GM19372 (cell line): ENCODE data around the gene AOAH.
"Not testable (repeated sequence)": the region's sequence is repeated elsewhere in the genome, so short reads cannot be mapped to it uniquely, and the experiment has no call there.

Source experiments
- ATAC-seq: cut with Tn5 transposase; IDR thresholded peaks from one replicate; pipeline ENCODE4 v1.9.1; 2021; ENCODE audit warnings: mild to moderate bottlenecking, low read depth, moderate library complexity; ENCODE audit not compliant: unreplicated experiment

Gene AOAH

GRCh38 chr7:36521911-36522310 is 202.4 kb downstream of the AOAH start:
- no peak for ATAC-seq

- ATAC-seq: no peak
These were observed 203.2 kb downstream of the AOAH start for GRCh38 chr7:36521133-36521532.

GRCh38 chr7:36515847-36516246 is 208.4 kb downstream of the AOAH start:
- no peak for ATAC-seq

GRCh38 chr7:36514289-36515243 is 209.7 kb downstream of the AOAH start:
- ATAC-seq: no peak

- ATAC-seq: no peak
These were observed 210.9 kb downstream of the AOAH start for GRCh38 chr7:36513393-36513792.

- no peak for ATAC-seq
These were observed 211.7 kb downstream of the AOAH start for GRCh38 chr7:36512616-36513015.

- ATAC-seq: no peak
These were observed 214.3 kb downstream of the AOAH start for GRCh38 chr7:36509962-36510361.

- no peak for ATAC-seq
These were observed 216.5 kb downstream of the AOAH start for GRCh38 chr7:36507475-36508440.

- ATAC-seq: no peak
These were observed 217.5 kb downstream of the AOAH start for GRCh38 chr7:36506820-36507219.

- ATAC-seq: no peak
These were observed 218.0 kb downstream of the AOAH start for GRCh38 chr7:36506130-36506798.

GRCh38 chr7:36504617-36505016 is 219.7 kb downstream of the AOAH start:
- not testable (repeated sequence) for ATAC-seq

- ATAC-seq: not testable (repeated sequence)
These were observed 220.1 kb downstream of the AOAH start for GRCh38 chr7:36504216-36504615.

- ATAC-seq: no peak
These were observed 226.5 kb downstream of the AOAH start for GRCh38 chr7:36497775-36498174.

- not testable (repeated sequence) for ATAC-seq
These were observed 227.1 kb downstream of the AOAH start for GRCh38 chr7:36497176-36497575.

GRCh38 chr7:36496576-36496975 is 227.7 kb downstream of the AOAH start:
- no peak for ATAC-seq

- no peak for ATAC-seq
These were observed 233.0 kb downstream of the AOAH start for GRCh38 chr7:36491317-36491716.

GRCh38 chr7:36490419-36490830 is 233.9 kb downstream of the AOAH start:
- no peak for ATAC-seq

- not testable (repeated sequence) for ATAC-seq
These were observed 235.6 kb downstream of the AOAH start for GRCh38 chr7:36488672-36489071.

GRCh38 chr7:36487756-36488336 is 236.4 kb downstream of the AOAH start:
- no peak for ATAC-seq

- ATAC-seq: no peak
These were observed 238.0 kb downstream of the AOAH start for GRCh38 chr7:36486336-36486735.
